Measurements from ENCODE around the gene FAM20C.

DNA sequence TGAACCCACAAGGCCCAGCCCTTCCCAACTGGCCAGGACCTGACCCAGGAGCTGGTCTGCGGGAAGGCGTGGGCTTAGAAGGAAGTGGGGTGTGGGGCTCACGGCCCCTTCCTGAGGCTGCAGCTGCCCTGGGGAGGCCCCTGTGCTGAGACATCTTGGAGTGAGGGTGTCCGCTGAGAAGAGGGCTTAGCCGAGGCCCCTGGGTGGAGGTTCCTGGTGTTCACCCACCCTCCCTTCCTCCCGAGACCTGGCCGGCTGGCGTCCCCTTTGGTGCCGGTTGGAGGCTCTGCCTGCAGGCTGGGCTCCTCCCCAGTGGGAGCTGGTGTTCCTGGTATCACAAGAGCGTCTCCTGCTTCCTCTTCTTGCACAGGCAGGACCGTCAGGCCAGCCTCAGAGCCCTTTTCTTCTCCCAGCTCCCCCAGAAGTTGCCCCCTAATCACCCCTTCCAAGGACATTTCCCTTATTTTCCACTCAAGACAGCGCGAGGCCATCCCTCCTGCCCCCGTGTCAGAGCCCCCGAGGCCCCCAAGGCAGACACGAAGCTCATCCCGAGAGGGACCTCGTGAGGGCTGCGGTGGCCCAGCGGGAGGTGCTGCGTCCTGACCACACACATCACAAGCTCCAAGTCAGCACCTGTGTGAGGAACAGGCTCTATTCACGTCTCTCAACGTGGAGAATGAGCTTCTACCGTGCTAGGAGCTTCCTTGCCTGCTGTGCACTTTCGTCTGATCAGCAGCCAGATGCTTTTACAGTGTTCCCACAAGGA is 25.1 kb upstream of the FAM20C start:
- TF ChIP-seq, protein P1, sequence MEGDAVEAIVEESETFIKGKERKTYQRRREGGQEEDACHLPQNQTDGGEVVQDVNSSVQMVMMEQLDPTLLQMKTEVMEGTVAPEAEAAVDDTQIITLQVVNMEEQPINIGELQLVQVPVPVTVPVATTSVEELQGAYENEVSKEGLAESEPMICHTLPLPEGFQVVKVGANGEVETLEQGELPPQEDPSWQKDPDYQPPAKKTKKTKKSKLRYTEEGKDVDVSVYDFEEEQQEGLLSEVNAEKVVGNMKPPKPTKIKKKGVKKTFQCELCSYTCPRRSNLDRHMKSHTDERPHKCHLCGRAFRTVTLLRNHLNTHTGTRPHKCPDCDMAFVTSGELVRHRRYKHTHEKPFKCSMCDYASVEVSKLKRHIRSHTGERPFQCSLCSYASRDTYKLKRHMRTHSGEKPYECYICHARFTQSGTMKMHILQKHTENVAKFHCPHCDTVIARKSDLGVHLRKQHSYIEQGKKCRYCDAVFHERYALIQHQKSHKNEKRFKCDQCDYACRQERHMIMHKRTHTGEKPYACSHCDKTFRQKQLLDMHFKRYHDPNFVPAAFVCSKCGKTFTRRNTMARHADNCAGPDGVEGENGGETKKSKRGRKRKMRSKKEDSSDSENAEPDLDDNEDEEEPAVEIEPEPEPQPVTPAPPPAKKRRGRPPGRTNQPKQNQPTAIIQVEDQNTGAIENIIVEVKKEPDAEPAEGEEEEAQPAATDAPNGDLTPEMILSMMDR (IDR thresholded peaks at IDR 0.05 in 4 of 5, conservative IDR thresholded peaks at IDR 0.05 in 1 of 5) = no peak
- no peak for TF ChIP-seq POLR2A (IDR thresholded peaks at IDR 0.05)

Measured in gastrocnemius medialis (tissue), 4 donors.